Measurements from ENCODE around the gene MAP2. TPM values are rescaled to one million over a fixed set of nuclear protein-coding genes. Genes with fewer than 3 reads are reported as not detected.

The MAP2 gene
- total RNA-seq, 1 donor from 2014 or later, result 58.1 TPM

DNA sequence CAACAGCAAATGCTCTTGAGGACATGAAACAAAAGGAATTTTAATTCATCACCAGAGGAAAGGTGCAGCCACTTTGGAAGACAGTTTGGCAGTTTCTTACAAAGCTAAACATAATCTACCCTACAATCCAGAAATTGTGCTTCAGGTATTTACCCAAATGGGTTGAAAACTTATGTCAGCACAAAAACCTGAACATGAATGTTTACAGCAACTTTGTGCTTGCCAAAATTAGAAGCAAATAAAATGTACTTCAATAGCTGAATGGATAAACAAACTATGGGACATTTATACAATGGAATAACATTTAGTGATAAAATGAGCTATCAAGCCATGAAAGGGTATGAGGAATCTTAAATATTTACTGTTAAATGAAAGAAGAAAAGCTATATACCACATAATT, 6.9 kb upstream of the MAP2 start:
- TF ChIP-seq, protein P1, sequence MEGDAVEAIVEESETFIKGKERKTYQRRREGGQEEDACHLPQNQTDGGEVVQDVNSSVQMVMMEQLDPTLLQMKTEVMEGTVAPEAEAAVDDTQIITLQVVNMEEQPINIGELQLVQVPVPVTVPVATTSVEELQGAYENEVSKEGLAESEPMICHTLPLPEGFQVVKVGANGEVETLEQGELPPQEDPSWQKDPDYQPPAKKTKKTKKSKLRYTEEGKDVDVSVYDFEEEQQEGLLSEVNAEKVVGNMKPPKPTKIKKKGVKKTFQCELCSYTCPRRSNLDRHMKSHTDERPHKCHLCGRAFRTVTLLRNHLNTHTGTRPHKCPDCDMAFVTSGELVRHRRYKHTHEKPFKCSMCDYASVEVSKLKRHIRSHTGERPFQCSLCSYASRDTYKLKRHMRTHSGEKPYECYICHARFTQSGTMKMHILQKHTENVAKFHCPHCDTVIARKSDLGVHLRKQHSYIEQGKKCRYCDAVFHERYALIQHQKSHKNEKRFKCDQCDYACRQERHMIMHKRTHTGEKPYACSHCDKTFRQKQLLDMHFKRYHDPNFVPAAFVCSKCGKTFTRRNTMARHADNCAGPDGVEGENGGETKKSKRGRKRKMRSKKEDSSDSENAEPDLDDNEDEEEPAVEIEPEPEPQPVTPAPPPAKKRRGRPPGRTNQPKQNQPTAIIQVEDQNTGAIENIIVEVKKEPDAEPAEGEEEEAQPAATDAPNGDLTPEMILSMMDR (IDR thresholded peaks at IDR 0.05; ENCODE audit: insufficient read depth, low read length, poor library complexity, severe bottlenecking), result no peak

DNA sequence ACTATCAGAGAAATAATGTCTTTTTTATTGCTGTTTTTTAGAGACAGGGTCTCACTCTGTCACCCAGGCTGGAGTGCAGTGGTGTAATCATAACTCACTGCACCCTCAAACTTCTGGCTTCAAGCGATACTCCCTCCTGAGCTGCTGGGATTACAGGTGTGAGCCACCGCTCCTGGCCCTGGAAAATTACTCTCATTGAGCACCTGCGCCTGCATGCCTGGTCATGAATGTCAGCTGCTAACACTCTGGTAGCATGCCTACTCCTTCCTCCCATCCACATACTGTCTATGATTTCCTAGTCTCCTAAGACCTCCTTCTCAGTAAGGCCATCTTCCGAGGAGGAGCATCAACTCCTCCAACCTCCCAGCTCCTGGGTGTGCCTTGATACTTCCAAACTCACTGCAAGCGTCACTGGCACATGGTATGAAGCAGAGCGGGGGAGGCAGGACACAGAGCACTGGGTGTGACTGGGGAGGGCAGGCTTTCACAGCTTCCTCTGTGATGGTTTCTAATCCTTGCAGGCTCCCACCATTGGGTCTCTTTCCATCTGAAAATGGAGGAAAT, 1.6 kb upstream of the MAP2 start:
- H3K36me3 ChIP-seq (ENCODE audit: control insufficient read depth, insufficient read depth, low read length), result no peaks in the 10 kb centered on the region
- no peak overlapping the region for H3K4me3 ChIP-seq (ENCODE audit: low read depth, low read length)
- H3K27me3 ChIP-seq (ENCODE audit: control insufficient read depth, insufficient read depth, low read length), result no peaks in the 10 kb centered on the region
- TF ChIP-seq, protein P1 (IDR thresholded peaks at IDR 0.05; ENCODE audit: insufficient read depth, low read length, poor library complexity, severe bottlenecking), result no peak
- no peak for DNase-seq (ENCODE audit: low read depth)

More for the DNA sequence above, 6.9 kb upstream of the MAP2 start:
- Histone ChIP-seq H3K4me3 (ENCODE audit: low read depth, low read length) (no peak overlapping the region), H3K27me3 (ENCODE audit: control insufficient read depth, insufficient read depth, low read length) (no peaks in the 10 kb centered on the region), H3K36me3 (ENCODE audit: control insufficient read depth, insufficient read depth, low read length) (no peaks in the 10 kb centered on the region)
- DNase-seq (ENCODE audit: low read depth), result no peak

DNA sequence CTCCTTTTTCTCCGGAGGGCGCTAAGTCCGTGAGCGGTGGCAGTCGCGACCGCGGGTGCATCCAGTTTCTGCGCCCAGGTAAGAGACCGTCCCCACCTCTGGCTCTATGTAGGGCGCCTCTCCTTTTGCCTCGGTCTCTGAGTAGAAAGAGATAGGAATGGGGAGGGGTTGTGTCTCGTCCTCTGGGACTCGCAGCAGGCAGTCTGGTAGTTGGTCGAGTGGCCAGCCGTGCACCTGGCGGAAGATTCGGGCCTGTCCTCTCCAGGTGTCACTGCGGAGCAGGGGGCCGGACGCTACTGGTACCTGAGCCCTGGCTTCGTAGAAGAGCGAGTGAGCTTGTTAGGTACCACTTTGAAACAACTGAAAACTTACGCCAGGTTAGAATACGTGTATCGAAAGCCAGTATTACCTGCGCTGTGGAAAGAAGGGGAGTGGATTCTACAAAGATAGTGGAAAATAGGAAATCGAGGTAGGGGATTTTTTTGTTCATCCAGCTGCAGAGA, 403 bp downstream of the MAP2 start:
- no peak for DNase-seq (ENCODE audit: low read depth)
- H3K36me3 ChIP-seq (ENCODE audit: control insufficient read depth, insufficient read depth, low read length), result no peaks in the 10 kb centered on the region
- TF ChIP-seq, protein P1 (IDR thresholded peaks at IDR 0.05; ENCODE audit: insufficient read depth, low read length, poor library complexity, severe bottlenecking), result peak; percentile 0
- H3K27me3 ChIP-seq (ENCODE audit: control insufficient read depth, insufficient read depth, low read length), result no peaks in the 10 kb centered on the region
- peak overlapping the region; percentile 79 for H3K4me3 ChIP-seq (ENCODE audit: low read depth, low read length)

DNA sequence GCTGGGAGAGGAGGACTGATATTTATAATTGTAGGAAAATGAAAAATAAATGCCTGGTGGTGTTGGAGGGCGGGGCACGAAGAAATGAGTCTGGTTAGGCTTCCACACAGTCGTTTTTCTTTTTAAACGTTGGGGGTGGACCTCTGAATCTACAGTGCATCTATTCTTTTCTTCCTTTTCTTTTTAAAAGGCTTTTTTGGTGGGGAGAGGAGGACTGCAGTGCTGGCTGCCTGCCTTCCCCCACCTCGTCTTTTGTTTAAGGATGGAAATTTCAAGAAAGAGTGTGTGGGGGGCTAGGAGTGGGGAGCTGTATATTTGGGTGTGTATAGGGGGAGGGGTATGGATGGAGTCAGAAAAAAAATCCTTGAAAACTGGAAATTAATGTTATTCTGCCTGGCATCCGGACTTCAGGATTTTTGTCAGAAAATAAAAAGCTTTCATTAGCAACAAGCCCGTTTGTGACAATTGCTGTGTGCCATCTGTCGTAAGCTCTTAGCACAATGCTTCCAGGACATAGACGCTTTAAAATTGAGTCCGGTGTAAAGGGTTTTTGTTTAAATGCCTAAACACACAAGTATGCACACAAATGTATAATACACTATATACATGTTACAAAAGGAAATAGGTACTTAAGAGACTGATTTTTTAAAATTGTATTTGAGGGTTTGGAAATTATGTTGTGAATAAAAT, 1.1 kb downstream of the MAP2 start:
- TF ChIP-seq, protein P1 (IDR thresholded peaks at IDR 0.05; ENCODE audit: insufficient read depth, low read length, poor library complexity, severe bottlenecking), result no peak
- H3K4me3 ChIP-seq (ENCODE audit: low read depth, low read length), result peak overlapping the region; percentile 79

DNA sequence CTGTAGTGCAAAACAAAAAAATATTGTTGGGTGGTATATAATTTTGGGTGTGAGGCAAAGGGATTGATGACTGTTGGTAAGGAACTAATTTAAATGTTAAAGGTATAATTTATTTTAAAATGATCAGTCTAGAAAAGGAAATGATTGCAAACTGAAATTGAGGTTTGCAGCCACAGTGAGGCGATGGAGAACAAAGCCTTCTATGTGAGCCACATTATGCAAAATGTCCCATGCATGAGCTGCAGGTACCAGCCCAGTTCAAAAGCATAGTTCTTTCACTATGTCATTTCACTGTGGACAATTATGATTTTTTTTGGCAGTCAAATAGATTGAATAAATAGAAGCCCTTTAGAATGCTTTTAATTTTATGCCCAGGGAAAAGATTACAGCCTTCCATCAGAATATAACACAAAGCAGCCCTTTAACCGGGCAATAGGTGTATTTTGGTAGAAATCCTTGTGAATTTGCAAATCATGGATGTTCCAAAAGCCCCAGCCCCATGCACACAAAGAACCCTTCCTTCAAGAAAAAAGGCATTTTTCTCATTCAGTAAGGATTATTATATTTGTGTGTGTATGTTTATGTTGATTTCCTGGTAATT, 1.7 kb downstream of the MAP2 start:
- Histone ChIP-seq H3K27me3 (ENCODE audit: control insufficient read depth, insufficient read depth, low read length) (no peaks in the 10 kb centered on the region), H3K4me3 (ENCODE audit: low read depth, low read length) (peak overlapping the region; percentile 79), H3K36me3 (ENCODE audit: control insufficient read depth, insufficient read depth, low read length) (no peaks in the 10 kb centered on the region)
- DNase-seq (ENCODE audit: low read depth), result peak; percentile 18
- TF ChIP-seq, protein P1 (IDR thresholded peaks at IDR 0.05; ENCODE audit: insufficient read depth, low read length, poor library complexity, severe bottlenecking), result peak; percentile 62

More for the DNA sequence above, 1.1 kb downstream of the MAP2 start:
- no peaks in the 10 kb centered on the region for H3K27me3 ChIP-seq (ENCODE audit: control insufficient read depth, insufficient read depth, low read length)
- no peaks in the 10 kb centered on the region for H3K36me3 ChIP-seq (ENCODE audit: control insufficient read depth, insufficient read depth, low read length)
- no peak for DNase-seq (ENCODE audit: low read depth)
